ENCODE results near the gene WWTR1. TPM values are rescaled to one million over a fixed set of nuclear protein-coding genes. Genes with fewer than 3 reads are reported as not detected.

The WWTR1 gene
- total RNA-seq, 1 donor = 205 TPM

DNA sequence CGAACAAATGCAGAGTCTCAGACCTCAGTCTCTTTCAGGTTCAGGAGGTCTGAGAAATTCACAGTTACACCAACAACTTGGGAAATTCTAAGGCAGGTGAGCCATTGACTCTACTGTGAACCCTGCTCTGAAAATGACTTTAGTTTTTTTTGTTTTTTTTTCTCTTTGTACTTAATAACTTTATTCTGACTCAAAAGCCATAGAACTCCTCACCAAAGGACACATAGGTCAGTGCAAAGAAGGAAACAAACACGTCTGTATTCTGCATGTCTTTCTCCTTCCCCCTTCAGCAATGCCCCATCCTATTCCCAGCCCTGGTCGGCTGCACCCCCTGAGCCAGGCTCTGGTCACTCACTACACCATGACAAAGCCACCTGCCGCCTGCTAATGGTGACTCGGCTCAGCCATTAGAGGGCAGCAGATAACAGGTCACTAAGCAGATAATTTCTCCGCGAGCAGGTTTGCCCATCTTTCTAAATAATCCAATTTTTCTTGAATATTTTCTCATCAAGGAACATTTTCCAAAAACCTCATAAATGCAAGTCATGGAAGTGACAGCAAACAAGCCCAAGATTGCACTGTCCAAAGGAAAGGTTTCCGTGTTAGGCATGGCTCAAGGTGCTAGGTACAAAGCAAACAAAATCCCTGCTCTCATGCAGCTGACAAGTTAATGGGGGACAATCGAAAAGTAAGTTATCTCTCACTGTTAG, 145.6 kb downstream of the WWTR1 start:
- no peak overlapping the region for H3K4me3 ChIP-seq (ENCODE audit: low read depth, low read length)
- peak; percentile 75 for DNase-seq (ENCODE audit: low read depth)
- TF ChIP-seq, protein P1, sequence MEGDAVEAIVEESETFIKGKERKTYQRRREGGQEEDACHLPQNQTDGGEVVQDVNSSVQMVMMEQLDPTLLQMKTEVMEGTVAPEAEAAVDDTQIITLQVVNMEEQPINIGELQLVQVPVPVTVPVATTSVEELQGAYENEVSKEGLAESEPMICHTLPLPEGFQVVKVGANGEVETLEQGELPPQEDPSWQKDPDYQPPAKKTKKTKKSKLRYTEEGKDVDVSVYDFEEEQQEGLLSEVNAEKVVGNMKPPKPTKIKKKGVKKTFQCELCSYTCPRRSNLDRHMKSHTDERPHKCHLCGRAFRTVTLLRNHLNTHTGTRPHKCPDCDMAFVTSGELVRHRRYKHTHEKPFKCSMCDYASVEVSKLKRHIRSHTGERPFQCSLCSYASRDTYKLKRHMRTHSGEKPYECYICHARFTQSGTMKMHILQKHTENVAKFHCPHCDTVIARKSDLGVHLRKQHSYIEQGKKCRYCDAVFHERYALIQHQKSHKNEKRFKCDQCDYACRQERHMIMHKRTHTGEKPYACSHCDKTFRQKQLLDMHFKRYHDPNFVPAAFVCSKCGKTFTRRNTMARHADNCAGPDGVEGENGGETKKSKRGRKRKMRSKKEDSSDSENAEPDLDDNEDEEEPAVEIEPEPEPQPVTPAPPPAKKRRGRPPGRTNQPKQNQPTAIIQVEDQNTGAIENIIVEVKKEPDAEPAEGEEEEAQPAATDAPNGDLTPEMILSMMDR (IDR thresholded peaks at IDR 0.05; ENCODE audit: insufficient read depth, low read length) = peak; percentile 71

DNA sequence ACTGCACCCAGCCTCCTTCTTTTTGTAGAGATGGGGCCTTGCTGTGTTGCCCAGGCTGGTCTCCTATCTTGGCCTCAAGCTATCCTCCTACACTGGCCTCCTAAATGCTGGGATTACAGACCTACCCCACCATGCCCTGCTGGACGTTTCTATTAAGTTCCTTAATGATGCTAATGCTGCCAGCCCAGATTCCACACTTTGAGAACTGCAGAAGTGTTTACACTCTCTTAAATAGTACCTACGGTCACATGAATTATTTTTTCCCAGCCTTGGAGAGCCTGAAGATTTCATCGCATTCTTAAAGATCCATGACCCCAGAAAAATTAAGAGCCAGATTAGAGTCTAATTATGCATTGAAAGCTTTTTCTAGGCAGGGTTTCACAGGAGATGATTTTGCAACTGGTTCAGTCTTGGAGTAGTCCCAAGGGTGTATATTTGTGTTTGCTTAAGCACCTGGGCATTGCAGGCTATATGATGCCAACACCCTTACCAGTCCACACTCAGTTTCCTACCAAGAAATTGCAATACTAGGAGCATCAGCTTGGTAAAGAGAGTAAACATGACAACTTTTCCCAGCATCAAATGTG, 146.7 kb downstream of the WWTR1 start:
- no peak overlapping the region for H3K4me3 ChIP-seq (ENCODE audit: low read depth, low read length)
- TF ChIP-seq, protein P1 (IDR thresholded peaks at IDR 0.05; ENCODE audit: insufficient read depth, low read length) = no peak
- DNase-seq (ENCODE audit: low read depth) = no peak

DNA sequence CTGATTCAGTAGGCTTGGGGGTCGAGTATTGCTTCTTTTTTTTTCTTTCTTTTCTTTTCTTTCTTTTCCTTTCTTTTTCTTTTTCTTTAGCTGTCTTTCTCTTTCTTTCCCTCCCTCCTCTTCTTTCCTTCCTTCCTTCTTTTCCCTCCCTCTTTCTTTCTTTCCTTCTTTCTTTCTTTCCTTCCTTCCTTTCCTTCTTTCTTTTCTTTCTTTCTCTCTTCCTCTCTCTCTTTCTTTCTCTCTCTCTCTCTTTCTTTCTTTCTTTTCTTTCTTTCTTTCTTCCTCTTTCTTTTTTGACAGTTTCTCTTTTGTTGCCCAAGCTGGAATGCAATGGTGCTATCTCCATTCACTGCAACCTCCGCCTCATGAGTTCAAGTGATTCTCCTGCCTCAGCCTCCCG, 147.3 kb downstream of the WWTR1 start:
- no peak for DNase-seq (ENCODE audit: low read depth)
- TF ChIP-seq, protein P1 (IDR thresholded peaks at IDR 0.05; ENCODE audit: insufficient read depth, low read length) = no peak
- H3K4me3 ChIP-seq (ENCODE audit: low read depth, low read length) = no peak overlapping the region

DNA sequence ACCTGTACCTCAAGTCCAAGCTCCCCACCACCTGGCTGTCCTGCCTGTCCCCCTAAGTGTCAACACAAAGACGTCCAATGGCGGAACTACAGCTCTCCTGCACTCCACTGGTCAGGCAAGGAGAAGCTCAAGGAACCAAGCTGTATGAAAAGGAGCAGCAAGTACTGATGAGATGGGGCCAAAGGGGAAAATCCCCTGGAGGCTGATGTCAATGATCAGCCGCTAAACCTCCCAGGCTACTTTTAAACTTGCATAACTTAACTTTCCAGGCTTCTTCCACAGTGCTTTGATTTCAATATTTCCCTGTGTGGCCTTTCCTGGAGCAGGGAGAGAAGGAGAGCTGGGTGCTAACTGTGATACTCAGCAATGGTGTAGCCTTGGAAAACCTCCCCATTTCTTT, 148.3 kb downstream of the WWTR1 start:
- H3K4me3 ChIP-seq (ENCODE audit: low read depth, low read length) = no peak overlapping the region
- TF ChIP-seq, protein P1 (IDR thresholded peaks at IDR 0.05; ENCODE audit: insufficient read depth, low read length) = no peak
- DNase-seq (ENCODE audit: low read depth) = no peak

DNA sequence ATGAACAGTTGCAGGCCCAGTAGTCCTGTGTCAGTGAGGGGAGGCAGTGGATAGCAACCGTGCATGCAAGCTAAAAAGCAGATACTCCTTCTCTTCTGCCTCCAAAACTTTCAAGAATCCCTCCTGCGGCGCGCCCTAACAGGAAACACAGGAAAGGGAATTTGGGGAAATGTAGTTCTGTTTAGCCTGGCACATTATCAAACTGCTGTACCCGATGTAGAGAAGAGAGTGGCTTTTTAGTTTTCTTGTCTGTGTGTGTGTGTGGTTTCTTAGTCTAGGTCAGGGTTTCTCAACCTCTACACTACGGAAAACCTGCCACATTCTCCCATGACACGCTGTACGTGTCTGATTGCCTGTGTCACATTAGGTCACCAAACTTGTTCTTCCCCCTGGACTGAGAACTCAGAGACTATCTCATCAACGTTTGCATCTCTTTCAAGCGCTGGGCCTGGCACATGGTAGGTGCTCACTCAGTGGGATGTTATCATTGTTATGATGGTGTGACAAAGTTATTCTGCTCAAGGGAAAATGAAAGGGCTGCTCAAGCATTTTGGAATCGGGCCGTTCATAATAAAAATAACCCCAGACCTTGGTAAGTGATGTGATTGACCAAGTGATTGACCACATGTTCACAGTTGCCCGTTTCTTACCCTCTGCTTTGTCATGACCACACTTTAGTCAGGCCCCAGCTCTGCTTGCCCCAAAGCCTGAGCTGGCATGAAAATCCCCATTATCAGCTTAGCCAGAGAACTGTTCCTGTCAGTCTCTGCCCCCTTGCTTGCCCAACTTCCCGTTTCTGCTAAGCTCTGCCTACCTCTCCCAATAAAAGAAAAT, 150.1 kb downstream of the WWTR1 start:
- DNase-seq (ENCODE audit: low read depth) = peak; percentile 51
- TF ChIP-seq, protein P1 (IDR thresholded peaks at IDR 0.05; ENCODE audit: insufficient read depth, low read length) = no peak
- no peak overlapping the region for H3K4me3 ChIP-seq (ENCODE audit: low read depth, low read length)

DNA sequence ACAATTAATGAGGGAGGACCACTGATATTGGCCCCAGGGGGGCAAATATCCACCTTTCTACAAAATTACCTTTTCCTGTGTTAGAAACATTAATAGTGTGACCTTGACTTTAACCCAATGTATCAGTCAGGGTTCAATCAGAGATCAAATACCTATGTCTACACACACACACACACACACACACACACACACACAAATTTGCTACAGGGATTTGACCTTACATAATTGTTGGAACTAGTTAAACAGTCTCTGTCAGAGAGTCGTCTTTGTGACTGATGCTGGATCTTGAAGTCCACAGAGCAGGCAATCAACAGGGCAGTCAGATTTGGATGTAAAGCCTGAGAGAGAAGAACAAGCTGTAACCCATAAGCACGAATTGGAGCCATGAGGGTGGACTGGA, 150.9 kb downstream of the WWTR1 start:
- H3K4me3 ChIP-seq (ENCODE audit: low read depth, low read length) = no peak overlapping the region
- no peak for DNase-seq (ENCODE audit: low read depth)

More for the DNA sequence above, 150.9 kb downstream of the WWTR1 start:
- TF ChIP-seq, protein P1 (IDR thresholded peaks at IDR 0.05; ENCODE audit: insufficient read depth, low read length) = no peak
